IMR-90 (cell line): ENCODE data around the gene CDK2AP2.

ENCODE experiments used
- BHLHE40 ChIP-seq: fragments of 150-350 bp; IDR thresholded peaks from 2 replicates; pipeline ENCODE4 v1.6.1; 2016; ENCODE audit warnings: mild to moderate bottlenecking, low read depth, low read length
- CEBPB ChIP-seq: IDR thresholded peaks from 2 replicates; pipeline ENCODE4 v1.6.1; 2012; ENCODE audit warnings: low read depth, low read length, improper control_type of control experiment
- MAFK ChIP-seq: IDR thresholded peaks from 2 replicates; pipeline ENCODE4 v1.6.1; 2012; ENCODE audit warnings: low read depth, low read length, improper control_type of control experiment
- POLR2A ChIP-seq: IDR thresholded peaks from 2 replicates; pipeline ENCODE4 v1.6.1; 2012; ENCODE audit warnings: mild to moderate bottlenecking, low read depth, low read length
- RAD21 ChIP-seq: IDR thresholded peaks from 2 replicates; pipeline ENCODE4 v1.6.1; 2012; ENCODE audit warnings: low read length, improper control_type of control experiment
- SMC3 ChIP-seq: fragments of 150-350 bp; IDR thresholded peaks from 2 replicates; pipeline ENCODE4 v1.6.1; 2016; ENCODE audit warnings: low read depth, mild to moderate bottlenecking, antibody characterized with exemption, low read length, moderate library complexity
- TF ChIP-seq, protein P1 (sequence below): conservative IDR thresholded peaks from 2 replicates; pipeline ENCODE4 v1.5.1; 2012; ENCODE audit warnings: mild to moderate bottlenecking, low read depth, low read length, improper control_type of control experiment
- TF ChIP-seq, protein P2 (sequence below): fragments of 150-350 bp; IDR thresholded peaks from 2 replicates; pipeline ENCODE4 v1.6.1; 2016; ENCODE audit warnings: low read depth, mild to moderate bottlenecking, low read length, moderate library complexity, borderline replicate concordance

- TF ChIP-seq, protein P1, sequence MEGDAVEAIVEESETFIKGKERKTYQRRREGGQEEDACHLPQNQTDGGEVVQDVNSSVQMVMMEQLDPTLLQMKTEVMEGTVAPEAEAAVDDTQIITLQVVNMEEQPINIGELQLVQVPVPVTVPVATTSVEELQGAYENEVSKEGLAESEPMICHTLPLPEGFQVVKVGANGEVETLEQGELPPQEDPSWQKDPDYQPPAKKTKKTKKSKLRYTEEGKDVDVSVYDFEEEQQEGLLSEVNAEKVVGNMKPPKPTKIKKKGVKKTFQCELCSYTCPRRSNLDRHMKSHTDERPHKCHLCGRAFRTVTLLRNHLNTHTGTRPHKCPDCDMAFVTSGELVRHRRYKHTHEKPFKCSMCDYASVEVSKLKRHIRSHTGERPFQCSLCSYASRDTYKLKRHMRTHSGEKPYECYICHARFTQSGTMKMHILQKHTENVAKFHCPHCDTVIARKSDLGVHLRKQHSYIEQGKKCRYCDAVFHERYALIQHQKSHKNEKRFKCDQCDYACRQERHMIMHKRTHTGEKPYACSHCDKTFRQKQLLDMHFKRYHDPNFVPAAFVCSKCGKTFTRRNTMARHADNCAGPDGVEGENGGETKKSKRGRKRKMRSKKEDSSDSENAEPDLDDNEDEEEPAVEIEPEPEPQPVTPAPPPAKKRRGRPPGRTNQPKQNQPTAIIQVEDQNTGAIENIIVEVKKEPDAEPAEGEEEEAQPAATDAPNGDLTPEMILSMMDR: no peak
- TF ChIP-seq POLR2A (no peak), SMC3 (no peak), CEBPB (no peak), MAFK (no peak), BHLHE40 (no peak), RAD21 (no peak)
- TF ChIP-seq, protein P2, sequence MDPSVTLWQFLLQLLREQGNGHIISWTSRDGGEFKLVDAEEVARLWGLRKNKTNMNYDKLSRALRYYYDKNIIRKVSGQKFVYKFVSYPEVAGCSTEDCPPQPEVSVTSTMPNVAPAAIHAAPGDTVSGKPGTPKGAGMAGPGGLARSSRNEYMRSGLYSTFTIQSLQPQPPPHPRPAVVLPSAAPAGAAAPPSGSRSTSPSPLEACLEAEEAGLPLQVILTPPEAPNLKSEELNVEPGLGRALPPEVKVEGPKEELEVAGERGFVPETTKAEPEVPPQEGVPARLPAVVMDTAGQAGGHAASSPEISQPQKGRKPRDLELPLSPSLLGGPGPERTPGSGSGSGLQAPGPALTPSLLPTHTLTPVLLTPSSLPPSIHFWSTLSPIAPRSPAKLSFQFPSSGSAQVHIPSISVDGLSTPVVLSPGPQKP: no peak
Observed at GRCh38 chr11:67466962-67467771, 40.8 kb downstream of the CDK2AP2 start.
